Pancreas (tissue), 10 donors: Measurements from ENCODE around the gene GUCY1A1. TPM values are rescaled to one million over a fixed set of nuclear protein-coding genes. Genes with fewer than 3 reads are reported as not detected.

Source experiments
- ATAC-seq, 4 donors: fragments of 200-7000 bp; cut with Tn5 transposase; one replicate each; pipeline versions ENCODE4 v1.8.0 to v1.9.1; 2020; ENCODE audit warnings: mild to moderate bottlenecking in 4 of 4, moderate library complexity in 4 of 4
- DNase-seq, 6 donors: peaks; one replicate each; pipeline ENCODE4 v3.0.0-alpha.2; 2020
- FAIRE-seq: peaks from 2 replicates; lab custom pipeline; 2012; peaks lifted over from hg19 to GRCh38; lab: Jason Lieb, UNC
- H3K27ac ChIP-seq, 4 donors: fragments of 200-600 bp; sonication (generic); 1 replicate in 3 of 4; 2 replicates in 1 of 4; pipeline versions ENCODE4 v1.5.0 to v1.8.0; 2020
- H3K27me3 ChIP-seq, 4 donors: fragments of 200-600 bp; one replicate each; pipeline ENCODE4 v1.8.0; 2021
- H3K36me3 ChIP-seq, 3 donors: fragments of 200-600 bp; sonication (generic) in 1 of 3; one replicate each; pipeline versions ENCODE4 v1.5.0 to v1.8.0; 2020 to 2021
- H3K4me1 ChIP-seq, 3 donors: fragments of 200-600 bp; one replicate each; pipeline ENCODE4 v1.8.0; 2021
- H3K4me3 ChIP-seq, 4 donors: fragments of 200-600 bp; sonication (generic) in 2 of 4; one replicate each; pipeline versions ENCODE4 v1.5.0 to v1.8.0; 2020 to 2021
- H3K9me3 ChIP-seq, 4 donors: fragments of 200-600 bp; one replicate each; pipeline ENCODE4 v1.8.0; 2021
- CTCF ChIP-seq, 4 donors: fragments of 200-600 bp; sonication (generic) in 3 of 4; IDR thresholded peaks; one replicate each; pipeline versions ENCODE4 v1.5.0 to v1.8.0; 2021; ENCODE audit warnings: antibody characterized with exemption in 4 of 4
- WGBS, 2 donors: extraction: QIAGEN DNeasy Blood & Tissue Kit; methylation state at CpG; one replicate each; pipeline ENCODE4 v1.1.7; 2013; 5-methylcytosine and 5-hydroxymethylcytosine counted together
- intact Hi-C, 3 donors: fragments of 100-400 bp; cut with DNase I; formaldehyde crosslinking; loops; one replicate each; pipeline versions ENCODE4 v1.11.1 to v1.14.2; 2022
- polyA plus RNA-seq, 2 donors: library from polyadenylated mRNA; stranded (reverse); fragments of 200-250 nt; gene quantifications; one replicate each; pipeline ENCODE4 v1.2.3, GENCODE V29; 2013
- total RNA-seq, 6 donors: library from RNA; stranded (reverse); fragmentation: NEBNext Ultra II Directional in 4 of 6; extraction: Animal tissue kit (Norgen Biotek cat#: 25700) in 4 of 6; gene quantifications; one replicate each; pipeline versions ENCODE4 v1.2.1 to v1.2.4, GENCODE V29; 2021 to 2023
- donor health status: healthy with polysubstance abuse.
- donor health status: DM: no; HTN: no; CAD: no; lungs with moderate emphysema.
- donor health status: DM: no; HTN: no; CAD: no.
- donor health status: control.
- donor health status: control.
- donor health status: Bipolar disorder and iron deficiency.
- donor health status: DM: yes; HTN: yes; CAD: no.
- donor health status: DM: no; HTN: no; CAD: no.
- donor health status: DM: no; HTN: no; CAD: no.
- donor health status: DM: yes; HTN: yes; CAD: no.

Gene GUCY1A1
- total and polyA plus RNA-seq, 8 donors: 4.2 to 26.4 (median 11.2) TPM

DNA sequence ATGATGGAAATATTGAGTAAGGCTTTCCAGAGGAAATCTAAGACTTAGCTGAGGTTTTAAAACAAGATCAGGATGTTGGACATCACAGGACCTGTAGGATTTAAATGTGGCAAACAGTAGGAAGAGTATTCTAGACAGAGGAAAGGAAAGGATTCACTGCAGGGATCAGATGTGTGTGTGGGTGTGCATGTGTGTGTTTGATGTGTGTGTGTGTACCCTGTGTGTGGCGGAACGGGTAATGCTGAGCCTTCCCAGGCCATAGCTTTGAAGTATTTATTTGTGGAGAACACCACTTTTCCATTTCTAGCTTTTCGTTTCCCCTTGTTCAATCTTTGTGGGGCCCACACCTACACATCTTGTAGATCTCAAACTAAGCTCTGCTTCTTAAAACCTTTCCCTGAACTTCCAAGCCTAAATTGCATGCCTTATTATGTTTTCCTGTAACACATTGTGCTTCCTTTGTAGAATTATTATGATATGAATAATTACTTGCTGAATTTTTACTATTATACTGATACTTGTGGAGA, 6.9 kb downstream of the GUCY1A1 start:
- no peaks in the 10 kb centered on the region for H3K9me3 ChIP-seq
- peaks cover 0 to 7% (median 5%) of the 10 kb centered on the region in 3 donors for H3K4me1 ChIP-seq
- DNase-seq (no peak), FAIRE-seq (no peak), ATAC-seq (no peak)
- H3K36me3 ChIP-seq: no peaks in the 10 kb centered on the region
- intact Hi-C loops: no loop called here
- H3K27ac ChIP-seq: no peak overlapping the region
- no peak overlapping the region for H3K4me3 ChIP-seq
- no peak for TF ChIP-seq CTCF (IDR thresholded peaks at IDR 0.05)
- H3K27me3 ChIP-seq: peaks cover 0 to 6% (median 2%) of the 10 kb centered on the region in 4 donors
- WGBS, 2 donors: 79 to 81% methylated on average over 3 of the region's 3 CpGs

- 82 to 89% methylated on average over 6 of the region's 6 CpGs for WGBS, 2 donors
- peaks cover 0 to 11% (median 5%) of the 10 kb centered on the region in 3 donors for H3K4me1 ChIP-seq
- FAIRE-seq: no peak
- intact Hi-C loops: no loop called here
- no peaks in the 10 kb centered on the region for H3K36me3 ChIP-seq
- ATAC-seq: no peak
- H3K4me3 ChIP-seq: no peak overlapping the region
- no peak for TF ChIP-seq CTCF (IDR thresholded peaks at IDR 0.05)
- H3K9me3 ChIP-seq: no peaks in the 10 kb centered on the region
- no peak for DNase-seq
- H3K27me3 ChIP-seq: peaks cover 0 to 3% (median 0%) of the 10 kb centered on the region in 4 donors
- H3K27ac ChIP-seq: no peak overlapping the region
Observed at GRCh38 chr4:155674669-155675071, 8.0 kb downstream of the GUCY1A1 start.

DNA sequence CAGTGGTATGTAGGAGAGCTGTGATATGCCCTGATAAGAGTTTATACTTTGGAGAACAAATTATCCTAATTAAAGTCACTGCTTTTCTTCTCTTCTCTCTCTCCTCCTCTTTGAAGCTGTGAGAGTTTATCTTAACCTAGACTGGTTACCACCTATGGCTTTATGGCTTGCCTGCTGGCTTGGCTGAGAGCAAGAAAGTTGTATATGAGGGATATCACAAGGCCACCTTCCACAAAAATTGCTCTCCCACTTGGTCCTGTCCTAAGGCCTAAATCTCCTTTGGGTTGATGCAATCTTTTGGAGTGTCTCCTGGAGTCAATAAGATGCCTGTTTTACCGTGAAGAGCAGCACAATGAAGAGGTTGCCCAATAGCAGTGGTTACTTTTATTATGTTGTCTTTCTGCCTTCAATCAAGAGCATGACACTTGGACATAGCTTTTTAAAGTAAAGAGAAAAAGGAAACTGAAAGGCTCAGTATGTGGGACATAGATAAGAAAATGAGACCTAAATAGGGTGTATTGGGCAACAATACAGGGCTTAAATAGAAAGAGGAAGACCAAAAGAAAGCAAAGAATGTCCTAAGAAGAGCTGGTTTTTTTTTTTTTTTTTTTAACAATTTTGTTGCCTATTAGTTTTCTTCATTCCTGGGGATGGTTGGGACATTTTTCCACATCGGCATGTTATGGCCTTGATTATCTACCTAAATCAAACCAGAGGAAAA, 9.2 kb downstream of the GUCY1A1 start:
- intact Hi-C loops: no loop called here
- no peaks in the 10 kb centered on the region for H3K36me3 ChIP-seq
- no peaks in the 10 kb centered on the region for H3K27me3 ChIP-seq
- no peak for FAIRE-seq
- DNase-seq: no peak
- WGBS, 2 donors: 27 to 48% methylated on average over 2 of the region's 2 CpGs
- peaks cover 0 to 11% (median 5%) of the 10 kb centered on the region in 3 donors for H3K4me1 ChIP-seq
- H3K9me3 ChIP-seq: no peaks in the 10 kb centered on the region
- H3K4me3 ChIP-seq: no peak overlapping the region
- TF ChIP-seq CTCF (IDR thresholded peaks at IDR 0.05): no peak
- peak in 3 of 4 donors; percentile 17 to 77 (median 51) for ATAC-seq
- peak overlapping the region in 2 of 4 donors; percentile 48 to 54 for H3K27ac ChIP-seq

GRCh38 chr4:155676430-155676825, 9.8 kb downstream of the GUCY1A1 start:
- H3K36me3 ChIP-seq: no peaks in the 10 kb centered on the region
- intact Hi-C loops: no loop called here
- ATAC-seq (peak in 3 of 4 donors; percentile 34 to 68 (median 59)), FAIRE-seq (no peak), DNase-seq (no peak)
- 22 to 25% methylated on average over 4 of the region's 4 CpGs for WGBS, 2 donors
- peaks cover 0 to 9% (median 1%) of the 10 kb centered on the region in 3 donors for H3K4me1 ChIP-seq
- no peaks in the 10 kb centered on the region for H3K9me3 ChIP-seq
- H3K27ac ChIP-seq: peak overlapping the region in 2 of 4 donors; percentile 13 to 54
- H3K4me3 ChIP-seq: no peak overlapping the region
- no peak for TF ChIP-seq CTCF (IDR thresholded peaks at IDR 0.05)
- no peaks in the 10 kb centered on the region for H3K27me3 ChIP-seq

DNA sequence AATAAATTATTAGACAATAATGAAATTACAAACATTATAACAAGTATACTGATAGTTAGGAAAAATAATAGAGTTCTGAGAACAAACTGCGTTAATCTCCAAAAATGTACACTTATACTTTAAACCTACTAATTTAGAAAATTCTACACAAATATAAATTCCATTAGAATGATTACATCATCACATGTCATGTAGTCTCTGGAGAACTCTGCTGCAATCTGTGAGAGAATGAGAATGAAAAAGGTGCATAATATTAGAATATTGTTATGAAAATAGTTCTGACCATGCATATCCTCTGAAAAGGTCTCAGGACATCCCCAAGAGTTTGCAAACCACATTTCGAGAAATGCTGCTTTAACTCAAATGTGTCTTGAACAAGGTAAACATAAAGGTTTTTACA, 11.4 kb downstream of the GUCY1A1 start:
- H3K27me3 ChIP-seq: no peaks in the 10 kb centered on the region
- 81 to 91% methylated on average over 2 of the region's 2 CpGs for WGBS, 2 donors
- H3K9me3 ChIP-seq: no peaks in the 10 kb centered on the region
- TF ChIP-seq CTCF (IDR thresholded peaks at IDR 0.05): no peak
- DNase-seq (no peak), ATAC-seq (no peak), FAIRE-seq (peak; percentile 59)
- intact Hi-C loops: no loop called here
- H3K36me3 ChIP-seq: no peaks in the 10 kb centered on the region
- H3K27ac ChIP-seq: no peak overlapping the region
- no peak overlapping the region for H3K4me3 ChIP-seq
- H3K4me1 ChIP-seq: peaks cover 0 to 5% (median 0%) of the 10 kb centered on the region in 3 donors
